NCI-H446 (cell line): ENCODE measurements around the gene MTLN.
"Not testable (repeated sequence)": the region's sequence is repeated elsewhere in the genome, so short reads cannot be mapped to it uniquely, and the experiment has no call there.

Source experiments
- DNase-seq, 2 experiments: peaks; one replicate each; lab custom pipeline; 2025; lab: John Stamatoyannopoulos, UW

Gene MTLN, protein sequence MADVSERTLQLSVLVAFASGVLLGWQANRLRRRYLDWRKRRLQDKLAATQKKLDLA

DNA sequence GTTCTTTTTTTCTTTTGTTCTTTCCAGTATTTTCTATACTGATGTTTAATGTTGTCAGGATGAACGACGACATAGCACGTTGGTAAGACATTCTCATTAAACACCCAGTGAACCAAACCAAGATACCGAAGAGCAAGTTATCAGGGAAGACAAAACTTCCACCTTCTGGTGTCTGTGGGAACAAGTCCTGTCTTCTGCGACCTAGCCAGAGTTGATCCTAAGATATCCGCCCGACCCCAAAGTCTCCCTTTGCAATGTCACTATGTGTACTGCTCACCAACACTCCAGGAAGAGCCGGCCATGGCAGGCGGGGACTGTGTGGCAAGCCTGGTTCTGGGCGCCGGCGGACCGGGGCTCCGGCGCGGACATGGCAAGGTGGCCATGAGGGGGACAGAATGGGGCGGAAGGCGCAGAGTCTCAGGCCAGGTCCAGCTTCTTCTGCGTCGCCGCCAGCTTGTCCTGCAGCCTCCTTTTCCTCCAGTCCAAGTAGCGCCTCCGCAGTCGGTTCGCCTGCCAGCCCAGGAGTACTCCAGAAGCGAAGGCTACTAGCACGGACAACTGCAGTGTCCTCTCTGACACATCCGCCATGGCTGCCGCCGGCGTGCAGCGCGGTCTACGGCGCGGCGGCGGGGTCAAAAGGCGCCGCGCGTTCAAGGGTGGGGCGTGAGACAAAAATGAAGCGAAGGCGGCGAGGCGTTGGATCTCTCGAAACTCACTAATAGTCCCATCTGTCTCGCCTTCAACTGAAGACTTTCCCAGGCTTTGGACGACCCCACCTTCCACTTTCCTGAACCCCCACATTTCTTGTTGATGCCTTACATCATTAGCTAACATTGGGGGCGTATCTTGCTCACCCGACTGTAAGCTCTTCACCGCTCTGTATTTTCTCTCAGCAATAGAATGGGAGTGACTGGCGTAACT is at the start of gene MTLN:
MTLN (minus strand) TSS at position 610 of the 921 bp plus-strand sequence; CDS start at position 588, 22 bp downstream.
- peak; percentile 26 to 64 for DNase-seq

GRCh38 chr2:110261910-110262309 is 49.6 kb upstream of the MTLN start:
- not testable (repeated sequence) for DNase-seq

GRCh38 chr2:110248081-110248795 is 35.9 kb upstream of the MTLN start:
- DNase-seq, result not testable (repeated sequence)

- not testable (repeated sequence) for DNase-seq
Measured at GRCh38 chr2:110245488-110246435, 33.4 kb upstream of the MTLN start.

DNA sequence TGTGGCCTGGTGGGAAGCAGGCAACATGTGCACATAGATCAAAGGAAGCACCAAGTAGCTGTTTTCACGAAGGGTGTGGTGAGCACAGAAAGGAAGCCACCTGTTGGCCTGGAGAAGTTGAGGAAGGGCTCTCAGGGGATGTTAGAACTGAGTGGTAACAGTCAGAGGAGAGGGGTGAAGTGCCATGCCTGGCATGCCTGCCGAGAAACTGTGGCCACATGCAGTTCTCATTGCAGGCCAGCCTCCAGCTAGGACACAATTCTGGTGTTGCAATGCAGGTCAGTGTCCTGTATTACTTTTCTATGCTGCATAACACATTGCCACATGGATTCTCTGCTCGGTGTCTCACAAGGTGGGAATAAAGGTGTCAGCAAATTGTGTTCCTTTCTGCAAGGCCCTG is 30.9 kb upstream of the MTLN start:
- DNase-seq, result not testable (repeated sequence)

GRCh38 chr2:110234514-110234913 is 22.2 kb upstream of the MTLN start:
- DNase-seq, result not testable (repeated sequence)

DNA sequence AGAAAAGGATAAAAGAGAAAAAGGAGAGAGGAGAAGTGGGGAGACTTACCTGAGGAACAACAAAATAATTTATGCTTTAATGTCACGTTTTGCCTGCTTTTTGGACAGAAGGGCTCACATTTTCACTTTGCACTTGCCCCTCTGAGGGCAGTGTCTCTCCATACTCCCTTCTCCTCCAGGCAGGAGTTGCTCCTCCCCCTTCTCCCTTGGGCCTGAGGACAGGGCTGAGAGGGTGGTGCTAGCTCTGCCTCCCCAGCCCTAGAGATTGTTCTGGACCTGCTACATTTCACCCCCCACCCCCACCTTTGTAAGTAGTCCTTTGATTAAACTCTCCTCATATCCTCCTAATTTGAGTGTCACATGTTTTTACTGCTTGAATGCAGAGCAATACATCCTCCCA is 17.5 kb upstream of the MTLN start:
- DNase-seq, result not testable (repeated sequence)

GRCh38 chr2:110222626-110223025 is 10.3 kb upstream of the MTLN start:
- not testable (repeated sequence) for DNase-seq

DNA sequence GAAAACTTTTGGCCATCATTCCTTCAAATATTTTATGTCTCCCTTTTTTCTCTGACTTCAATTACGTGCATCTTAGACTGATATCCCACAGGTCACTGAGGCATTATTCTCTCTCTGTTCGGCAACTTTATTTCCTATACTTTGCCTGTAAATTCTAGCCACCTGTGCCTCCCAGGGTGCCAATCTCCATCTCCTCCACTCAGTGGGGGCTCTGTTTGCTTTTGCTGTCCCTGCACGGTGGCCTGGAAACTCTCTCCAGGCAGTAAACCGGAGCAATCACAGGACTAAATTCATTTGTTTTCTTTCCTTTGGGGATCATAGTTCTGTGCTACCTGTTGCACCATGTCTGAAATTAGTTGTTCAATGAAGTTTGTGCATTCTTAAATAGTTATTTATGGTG is 9.6 kb upstream of the MTLN start:
- DNase-seq, result no peak

GRCh38 chr2:110220190-110220564 is 7.8 kb upstream of the MTLN start:
- no peak for DNase-seq

GRCh38 chr2:110219496-110220189 is 7.3 kb upstream of the MTLN start:
- no peak for DNase-seq

DNA sequence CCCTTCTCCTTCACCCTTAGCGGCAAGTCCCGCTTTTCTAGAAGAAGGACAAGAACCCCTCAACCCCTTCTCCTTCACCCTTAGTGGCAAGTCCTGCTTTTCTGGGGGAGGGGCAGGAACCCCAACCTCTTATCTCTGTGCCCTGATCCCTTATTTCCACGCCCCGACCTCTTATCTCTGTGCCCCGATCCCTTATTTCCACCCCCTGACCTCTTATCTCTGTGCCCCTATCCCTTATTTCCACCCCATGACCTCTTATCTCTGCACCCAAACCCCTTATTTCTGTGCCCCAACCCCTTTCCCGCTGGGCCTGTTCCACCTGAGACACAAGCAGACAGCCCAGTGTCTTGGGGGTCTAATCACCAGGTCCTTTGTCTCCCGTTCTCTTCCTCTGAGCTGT is 6.5 kb upstream of the MTLN start:
- not testable (repeated sequence) for DNase-seq

GRCh38 chr2:110216803-110217202 is 4.5 kb upstream of the MTLN start:
- DNase-seq, result no peak

DNA sequence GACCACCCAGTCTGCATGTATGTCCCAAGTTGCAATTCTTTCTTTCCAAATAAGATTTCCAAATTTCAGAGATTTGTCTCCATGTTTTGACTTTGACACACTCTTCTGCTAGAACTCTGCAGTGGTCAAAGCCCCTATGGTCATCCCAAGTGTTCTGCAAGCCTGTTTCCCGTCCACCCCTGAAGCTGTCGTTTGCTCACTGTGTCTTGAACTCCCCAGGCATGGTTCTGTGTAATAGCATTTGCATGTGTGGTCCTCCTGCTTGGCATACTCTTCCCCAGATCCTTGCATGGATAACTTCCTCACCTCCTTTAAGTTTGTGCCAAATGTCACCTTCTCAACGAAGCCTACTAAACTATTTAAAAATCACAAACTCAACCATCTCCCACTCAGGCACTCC is 3.9 kb upstream of the MTLN start:
- DNase-seq, result no peak

DNA sequence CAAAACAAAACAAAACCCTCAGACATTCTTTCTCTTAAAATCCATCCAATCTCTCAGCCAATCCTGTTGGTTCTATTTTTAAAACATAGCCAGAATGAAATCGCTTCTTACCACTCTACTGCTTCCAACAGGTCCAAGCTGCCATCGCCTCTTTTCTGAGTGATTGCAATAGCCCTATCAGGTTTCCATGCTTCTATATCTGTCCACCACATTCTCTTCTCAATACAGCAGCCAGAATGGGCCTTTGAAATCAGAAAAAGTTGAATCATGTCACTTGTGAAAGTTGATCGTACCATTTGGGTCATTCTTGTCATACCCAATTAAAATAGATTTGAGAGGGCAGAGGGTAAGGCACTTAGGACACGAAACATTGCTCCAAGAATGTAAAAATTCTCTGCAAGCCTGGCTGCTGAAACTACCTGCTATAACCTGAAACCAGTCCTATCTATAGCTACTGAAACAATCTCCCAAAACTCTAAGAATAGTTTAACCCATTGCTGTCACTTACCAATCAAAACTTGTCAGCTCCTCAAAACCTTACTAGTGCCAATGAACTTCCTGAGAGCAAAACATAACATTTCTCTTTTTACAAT is 3.3 kb upstream of the MTLN start:
- no peak for DNase-seq

GRCh38 chr2:110215091-110215490 is 2.7 kb upstream of the MTLN start:
- no peak for DNase-seq

- not testable (repeated sequence) for DNase-seq
Measured at GRCh38 chr2:110213522-110213921, 1.2 kb upstream of the MTLN start.

DNA sequence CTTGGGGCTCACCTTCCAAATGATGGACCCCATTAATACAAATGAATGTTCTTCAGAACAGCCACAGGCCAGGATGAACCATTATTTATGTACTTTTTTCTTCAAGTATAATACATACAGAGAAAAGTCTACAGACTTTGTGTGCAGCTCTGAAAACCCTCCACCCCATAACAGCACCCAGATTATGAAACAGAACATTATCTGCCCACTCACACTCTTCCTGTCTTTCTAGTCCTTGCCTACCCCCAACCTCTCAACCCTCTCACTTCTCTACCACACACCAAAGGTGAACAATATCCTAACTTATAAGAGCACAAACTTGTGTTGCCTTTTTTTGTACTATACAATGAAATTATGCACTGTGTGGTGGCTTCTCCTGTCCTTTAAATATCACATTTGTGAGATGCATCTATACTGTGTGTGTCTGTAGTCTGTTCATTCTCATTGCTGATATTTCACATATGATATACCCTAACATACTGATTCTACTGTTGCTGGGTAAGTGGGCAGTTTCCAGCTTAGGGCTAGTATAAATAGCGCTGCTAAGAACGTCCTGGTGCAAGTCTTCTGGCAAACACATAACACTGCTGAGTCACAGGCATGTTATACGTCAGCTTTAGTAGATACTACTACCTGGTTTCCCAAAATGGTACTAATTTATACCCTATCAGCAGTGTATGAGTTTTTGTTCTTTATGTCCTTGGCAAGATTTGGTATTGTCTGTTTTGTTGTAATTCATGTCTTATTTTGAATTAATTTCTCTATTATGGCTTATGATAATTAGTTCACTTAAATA is 6.5 kb downstream of the MTLN start:
- no peak for DNase-seq

GRCh38 chr2:110204408-110205385 is 7.7 kb downstream of the MTLN start, which contains the start of gene NPHP1:
Gene NPHP1 (minus strand): TSS chr2:110205013. CDS start chr2:110204968, 45 bp downstream.
- DNase-seq, result peak; percentile 63 to 85
